HepG2 (cell line): ENCODE data around the gene B3GAT3. TPM values are rescaled to one million over a fixed set of nuclear protein-coding genes. Genes with fewer than 3 reads are reported as not detected.
A peak's percentile ranks its signal among the peaks of the same experiment; 100 is the strongest.

Experiments used
- ELF1 ChIP-seq: sonication (generic); formaldehyde crosslinking; IDR thresholded peaks from 2 replicates; pipeline ENCODE4 v1.4.0; 2020; ENCODE audit warnings: missing genetic modification reagents
- HES4 ChIP-seq: sonication (generic); formaldehyde crosslinking; IDR thresholded peaks from 2 replicates; pipeline ENCODE4 v1.9.0; 2021; ENCODE audit warnings: mild to moderate bottlenecking, missing genetic modification reagents, borderline replicate concordance
- KMT2A ChIP-seq: sonication (generic); formaldehyde crosslinking; IDR thresholded peaks from 2 replicates; pipeline ENCODE4 v1.4.0; 2020; ENCODE audit warnings: missing genetic modification reagents
- KMT2B ChIP-seq: IDR thresholded peaks from 2 replicates; pipeline ENCODE4 v1.6.1; 2016; ENCODE audit warnings: missing genetic modification reagents, missing compliant biosample characterization
- MIER3 ChIP-seq: IDR thresholded peaks from 2 replicates; pipeline ENCODE4 v1.6.1; 2016; ENCODE audit warnings: missing compliant biosample characterization, borderline replicate concordance
- MLLT10 ChIP-seq: sonication (generic); formaldehyde crosslinking; IDR thresholded peaks from 2 replicates; pipeline ENCODE4 v1.4.0; 2020; ENCODE audit warnings: missing genetic modification reagents
- NR2C2 ChIP-seq: sonication (generic); formaldehyde crosslinking; IDR thresholded peaks from 2 replicates; pipeline ENCODE4 v1.4.0; 2020; ENCODE audit warnings: missing genetic modification reagents, mild to moderate bottlenecking, moderate library complexity, borderline replicate concordance
- PHF8 ChIP-seq: sonication (generic); formaldehyde crosslinking; IDR thresholded peaks from 2 replicates; pipeline ENCODE4 v1.5.0; 2020; ENCODE audit warnings: missing genetic modification reagents
- PLRG1 ChIP-seq: fragments of 450-650 bp; conservative IDR thresholded peaks from 2 replicates; pipeline ENCODE4 v1.6.1; 2016
- PTBP1 ChIP-seq: fragments of 200-400 bp; formaldehyde crosslinking; IDR thresholded peaks from 2 replicates; pipeline ENCODE4 v1.6.1; 2018; ENCODE audit warnings: low read length, low read depth; ENCODE audit not compliant: poor library complexity, severe bottlenecking
- SMARCC2 ChIP-seq: fragments of 450-650 bp; IDR thresholded peaks from 2 replicates; pipeline ENCODE4 v1.6.1; 2017; ENCODE audit warnings: antibody characterized with exemption, mild to moderate bottlenecking
- SP1 ChIP-seq, 2 experiments: fragments of 450-650 bp in 1 of 2; sonication (generic) in 1 of 2; formaldehyde crosslinking in 1 of 2; IDR thresholded peaks; 2 replicates each; pipeline versions ENCODE4 v1.4.0 to v1.6.1; 2016 to 2020; ENCODE audit warnings: missing genetic modification reagents in 1 of 2
- TSC22D2 ChIP-seq: sonication (generic); formaldehyde crosslinking; IDR thresholded peaks from 2 replicates; pipeline ENCODE4 v1.5.1; 2020; ENCODE audit warnings: missing genetic modification reagents, mild to moderate bottlenecking, borderline replicate concordance
- ZKSCAN8 ChIP-seq: IDR thresholded peaks from 2 replicates; pipeline ENCODE4 v1.6.1; 2016; ENCODE audit warnings: borderline replicate concordance, missing genetic modification reagents, missing compliant biosample characterization
- ZNF343 ChIP-seq: sonication (generic); formaldehyde crosslinking; IDR thresholded peaks from 2 replicates; pipeline ENCODE4 v1.4.0; 2020; ENCODE audit warnings: mild to moderate bottlenecking, missing genetic modification reagents
- ZNF468 ChIP-seq: sonication (generic); formaldehyde crosslinking; IDR thresholded peaks from 2 replicates; pipeline ENCODE4 v1.8.0; 2022; ENCODE audit warnings: mild to moderate bottlenecking, moderate library complexity, missing genetic modification reagents
- ZNF543 ChIP-seq: sonication (generic); formaldehyde crosslinking; IDR thresholded peaks from 2 replicates; pipeline ENCODE4 v1.4.0; 2020; ENCODE audit warnings: mild to moderate bottlenecking, missing genetic modification reagents
- ZNF562 ChIP-seq: sonication (generic); formaldehyde crosslinking; IDR thresholded peaks from 2 replicates; pipeline ENCODE4 v1.8.0; 2022; ENCODE audit warnings: missing genetic modification reagents, borderline replicate concordance
- ZNF879 ChIP-seq: sonication (generic); formaldehyde crosslinking; IDR thresholded peaks from 2 replicates; pipeline ENCODE4 v1.8.1; 2023; ENCODE audit warnings: missing genetic modification reagents
- polyA plus RNA-seq, 8 experiments: library from polyadenylated mRNA; depleted of rRNA in 3 of 8; stranded (reverse) in 7 of 8; unstranded in 1 of 8; fragments of >200 nt; fragmentation: Illumina TruSeq in 4 of 8; extraction: Trizol in 4 of 8; gene quantifications; 2 replicates each; pipeline versions ENCODE4 v1.2.1 to v1.2.3, GENCODE V29; 2011 to 2016; ENCODE audit warnings: low read depth in 4 of 8, missing spikeins in 1 of 8, mixed read lengths in 1 of 8; ENCODE audit not compliant: insufficient read depth in 1 of 8
- total RNA-seq, 5 experiments: library from RNA; depleted of rRNA; stranded (reverse); fragments of >200 nt; fragmentation: Illumina TruSeq; extraction: Trizol; gene quantifications; 2 replicates each; pipeline ENCODE4 v1.2.3, GENCODE V29; 2016; ENCODE audit warnings: low read depth in 1 of 5
- TF ChIP-seq, protein P1 (sequence below): IDR thresholded peaks from 2 replicates; pipeline ENCODE4 v1.6.1; 2018; ENCODE audit warnings: missing genetic modification reagents
- TF ChIP-seq, protein P2 (sequence below): sonication (generic); formaldehyde crosslinking; IDR thresholded peaks from 2 replicates; pipeline ENCODE4 v1.8.0; 2022; ENCODE audit warnings: mild to moderate bottlenecking, missing genetic modification reagents, moderate library complexity
- TF ChIP-seq, protein P3 (sequence below): sonication (generic); formaldehyde crosslinking; IDR thresholded peaks from 2 replicates; pipeline ENCODE4 v1.8.1; 2023; ENCODE audit warnings: mild to moderate bottlenecking, moderate library complexity, missing genetic modification reagents
- TF ChIP-seq, protein P4 (sequence below): sonication (generic); formaldehyde crosslinking; IDR thresholded peaks from 2 replicates; pipeline ENCODE4 v1.4.0; 2020; ENCODE audit warnings: missing genetic modification reagents
- TF ChIP-seq, protein P5 (sequence below): sonication (generic); formaldehyde crosslinking; conservative IDR thresholded peaks from 2 replicates; pipeline ENCODE4 v1.4.0; 2020; ENCODE audit warnings: missing genetic modification reagents

Gene B3GAT3
- total and polyA plus RNA-seq, 2 of the 13 experiments (the other 11 are each of a cell fraction or from before 2014, with no cell fraction given), result 21.3 to 26.1 TPM

DNA sequence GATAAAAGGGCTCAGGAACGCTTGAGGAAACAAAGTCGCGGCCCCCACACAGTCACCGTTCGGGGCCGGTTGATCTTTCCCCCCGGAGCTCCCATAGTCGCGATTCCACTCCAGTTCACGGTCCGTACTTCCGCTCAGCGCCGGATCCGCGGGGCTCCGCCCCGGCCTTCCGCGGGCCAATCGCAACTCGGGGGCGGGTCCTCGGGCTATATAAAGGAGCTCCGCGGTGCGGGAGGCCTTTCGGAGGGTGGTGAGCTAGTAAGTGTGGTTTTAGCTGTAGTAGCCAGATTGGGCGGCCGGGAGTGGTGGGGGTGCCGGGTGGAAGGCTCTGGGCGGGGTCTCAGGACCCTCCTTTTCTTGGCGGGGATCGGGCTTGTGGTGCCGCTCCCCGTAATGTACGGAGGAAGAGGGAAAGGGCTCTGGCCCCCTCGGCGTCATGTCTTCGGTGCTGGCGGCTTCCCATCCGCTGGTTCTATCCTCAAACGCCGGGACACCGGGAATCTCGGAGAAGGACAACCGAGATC is 43.4 kb upstream of the B3GAT3 start, which contains the start of the genes C11orf98 and CSKMT (continued):
- TF ChIP-seq, protein P1, sequence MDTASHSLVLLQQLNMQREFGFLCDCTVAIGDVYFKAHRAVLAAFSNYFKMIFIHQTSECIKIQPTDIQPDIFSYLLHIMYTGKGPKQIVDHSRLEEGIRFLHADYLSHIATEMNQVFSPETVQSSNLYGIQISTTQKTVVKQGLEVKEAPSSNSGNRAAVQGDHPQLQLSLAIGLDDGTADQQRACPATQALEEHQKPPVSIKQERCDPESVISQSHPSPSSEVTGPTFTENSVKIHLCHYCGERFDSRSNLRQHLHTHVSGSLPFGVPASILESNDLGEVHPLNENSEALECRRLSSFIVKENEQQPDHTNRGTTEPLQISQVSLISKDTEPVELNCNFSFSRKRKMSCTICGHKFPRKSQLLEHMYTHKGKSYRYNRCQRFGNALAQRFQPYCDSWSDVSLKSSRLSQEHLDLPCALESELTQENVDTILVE (CRISPR knock-in tag), result peak; percentile 74; the same call in 1 of the 2 replicates
- TF ChIP-seq, protein P2, sequence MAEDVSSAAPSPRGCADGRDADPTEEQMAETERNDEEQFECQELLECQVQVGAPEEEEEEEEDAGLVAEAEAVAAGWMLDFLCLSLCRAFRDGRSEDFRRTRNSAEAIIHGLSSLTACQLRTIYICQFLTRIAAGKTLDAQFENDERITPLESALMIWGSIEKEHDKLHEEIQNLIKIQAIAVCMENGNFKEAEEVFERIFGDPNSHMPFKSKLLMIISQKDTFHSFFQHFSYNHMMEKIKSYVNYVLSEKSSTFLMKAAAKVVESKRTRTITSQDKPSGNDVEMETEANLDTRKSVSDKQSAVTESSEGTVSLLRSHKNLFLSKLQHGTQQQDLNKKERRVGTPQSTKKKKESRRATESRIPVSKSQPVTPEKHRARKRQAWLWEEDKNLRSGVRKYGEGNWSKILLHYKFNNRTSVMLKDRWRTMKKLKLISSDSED (CRISPR knock-in tag), result no peak
- TF ChIP-seq HES4, result peak; percentile 18; the same call in 1 of the 2 replicates
- peak; percentile 60; the same call in 1 of the 2 replicates for TF ChIP-seq SP1 (IDR thresholded peaks at IDR 0.05)
- TF ChIP-seq SP1 (CRISPR knock-in tag; IDR thresholded peaks at IDR 0.05), result peak; percentile 97
- 0 out of 2 replicates have a peak, but pooled peaks have one; percentile 66 for TF ChIP-seq ZNF468 (CRISPR knock-in tag)
- TF ChIP-seq KMT2A (CRISPR knock-in tag), result no peak
- peak; percentile 62; the same call in 1 of the 2 replicates for TF ChIP-seq MIER3 (CRISPR knock-in tag)
- TF ChIP-seq ZNF543 (CRISPR knock-in tag), result peak; percentile 77; the same call in 1 of the 2 replicates
- TF ChIP-seq MLLT10 (CRISPR knock-in tag), result no peak
- TF ChIP-seq, protein P3, sequence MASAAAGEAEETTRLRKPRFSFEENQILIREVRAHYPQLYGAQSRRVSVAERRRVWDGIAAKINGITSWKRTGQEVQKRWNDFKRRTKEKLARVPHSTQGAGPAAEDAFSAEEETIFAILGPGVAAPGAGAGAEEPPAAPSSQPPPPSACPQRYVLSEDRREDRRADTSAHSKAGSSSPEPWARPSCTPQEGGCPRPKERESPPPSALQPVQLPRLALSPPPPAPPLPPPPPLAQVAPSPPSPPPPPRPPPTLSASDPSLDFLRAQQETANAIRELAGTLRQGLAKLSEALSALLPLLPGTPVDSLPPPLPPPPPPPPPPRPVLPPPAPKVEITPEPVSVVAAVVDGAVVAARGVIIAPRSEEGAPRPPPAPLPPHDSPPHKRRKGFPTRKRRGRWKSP, result no peak
- TF ChIP-seq TSC22D2 (CRISPR knock-in tag), result peak; percentile 95
- TF ChIP-seq NR2C2 (CRISPR knock-in tag), result peak; percentile 22; the same call in 1 of the 2 replicates
- no peak for TF ChIP-seq SMARCC2
- TF ChIP-seq KMT2B (CRISPR knock-in tag), result peak; percentile 22; the same call in 1 of the 2 replicates
- TF ChIP-seq ZKSCAN8 (CRISPR knock-in tag), result no peak
- TF ChIP-seq PHF8 (CRISPR knock-in tag), result peak; percentile 80
- no peak for TF ChIP-seq PLRG1
- no peak for TF ChIP-seq ZNF562
- TF ChIP-seq, protein P4, sequence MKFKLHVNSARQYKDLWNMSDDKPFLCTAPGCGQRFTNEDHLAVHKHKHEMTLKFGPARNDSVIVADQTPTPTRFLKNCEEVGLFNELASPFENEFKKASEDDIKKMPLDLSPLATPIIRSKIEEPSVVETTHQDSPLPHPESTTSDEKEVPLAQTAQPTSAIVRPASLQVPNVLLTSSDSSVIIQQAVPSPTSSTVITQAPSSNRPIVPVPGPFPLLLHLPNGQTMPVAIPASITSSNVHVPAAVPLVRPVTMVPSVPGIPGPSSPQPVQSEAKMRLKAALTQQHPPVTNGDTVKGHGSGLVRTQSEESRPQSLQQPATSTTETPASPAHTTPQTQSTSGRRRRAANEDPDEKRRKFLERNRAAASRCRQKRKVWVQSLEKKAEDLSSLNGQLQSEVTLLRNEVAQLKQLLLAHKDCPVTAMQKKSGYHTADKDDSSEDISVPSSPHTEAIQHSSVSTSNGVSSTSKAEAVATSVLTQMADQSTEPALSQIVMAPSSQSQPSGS (CRISPR knock-in tag), result peak; percentile 35; the same call in 1 of the 2 replicates
- TF ChIP-seq ZNF343 (CRISPR knock-in tag), result 0 out of 2 replicates have a peak, but pooled peaks have one; percentile 54
- no peak for TF ChIP-seq ZNF879 (CRISPR knock-in tag)
- TF ChIP-seq, protein P5, sequence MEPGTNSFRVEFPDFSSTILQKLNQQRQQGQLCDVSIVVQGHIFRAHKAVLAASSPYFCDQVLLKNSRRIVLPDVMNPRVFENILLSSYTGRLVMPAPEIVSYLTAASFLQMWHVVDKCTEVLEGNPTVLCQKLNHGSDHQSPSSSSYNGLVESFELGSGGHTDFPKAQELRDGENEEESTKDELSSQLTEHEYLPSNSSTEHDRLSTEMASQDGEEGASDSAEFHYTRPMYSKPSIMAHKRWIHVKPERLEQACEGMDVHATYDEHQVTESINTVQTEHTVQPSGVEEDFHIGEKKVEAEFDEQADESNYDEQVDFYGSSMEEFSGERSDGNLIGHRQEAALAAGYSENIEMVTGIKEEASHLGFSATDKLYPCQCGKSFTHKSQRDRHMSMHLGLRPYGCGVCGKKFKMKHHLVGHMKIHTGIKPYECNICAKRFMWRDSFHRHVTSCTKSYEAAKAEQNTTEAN (CRISPR knock-in tag), result 0 out of 2 replicates have a peak, but pooled peaks have one; percentile 33
- peak; percentile 88 for TF ChIP-seq ELF1 (CRISPR knock-in tag)
- TF ChIP-seq PTBP1, result peak; percentile 49
